Pancreas (tissue), 10 donors: ENCODE results near the gene RASAL2. TPM values are rescaled to one million over a fixed set of nuclear protein-coding genes. Genes with fewer than 3 reads are reported as not detected.
A peak's percentile ranks its signal among the peaks of the same experiment; 100 is the strongest.
"Not testable (repeated sequence)": the region's sequence is repeated elsewhere in the genome, so short reads cannot be mapped to it uniquely, and the experiment has no call there.

Experiments used
- ATAC-seq, 4 donors: fragments of 200-7000 bp; cut with Tn5 transposase; one replicate each; pipeline versions ENCODE4 v1.8.0 to v1.9.1; 2020; ENCODE audit warnings: mild to moderate bottlenecking in 4 of 4, moderate library complexity in 4 of 4
- DNase-seq, 6 donors: peaks; one replicate each; pipeline ENCODE4 v3.0.0-alpha.2; 2020
- FAIRE-seq: peaks from 2 replicates; lab custom pipeline; 2012; peaks lifted over from hg19 to GRCh38; lab: Jason Lieb, UNC
- H3K27ac ChIP-seq, 4 donors: fragments of 200-600 bp; sonication (generic); 1 replicate in 3 of 4; 2 replicates in 1 of 4; pipeline versions ENCODE4 v1.5.0 to v1.8.0; 2020
- H3K27me3 ChIP-seq, 4 donors: fragments of 200-600 bp; one replicate each; pipeline ENCODE4 v1.8.0; 2021
- H3K36me3 ChIP-seq, 3 donors: fragments of 200-600 bp; sonication (generic) in 1 of 3; one replicate each; pipeline versions ENCODE4 v1.5.0 to v1.8.0; 2020 to 2021
- H3K4me1 ChIP-seq, 3 donors: fragments of 200-600 bp; one replicate each; pipeline ENCODE4 v1.8.0; 2021
- H3K4me3 ChIP-seq, 4 donors: fragments of 200-600 bp; sonication (generic) in 2 of 4; one replicate each; pipeline versions ENCODE4 v1.5.0 to v1.8.0; 2020 to 2021
- H3K9me3 ChIP-seq, 4 donors: fragments of 200-600 bp; one replicate each; pipeline ENCODE4 v1.8.0; 2021
- WGBS, 2 donors: extraction: QIAGEN DNeasy Blood & Tissue Kit; methylation state at CpG; one replicate each; pipeline ENCODE4 v1.1.7; 2013; 5-methylcytosine and 5-hydroxymethylcytosine counted together
- intact Hi-C, 3 donors: fragments of 100-400 bp; cut with DNase I; formaldehyde crosslinking; loops; one replicate each; pipeline versions ENCODE4 v1.11.1 to v1.14.2; 2022
- polyA plus RNA-seq, 2 donors: library from polyadenylated mRNA; stranded (reverse); fragments of 200-250 nt; gene quantifications; one replicate each; pipeline ENCODE4 v1.2.3, GENCODE V29; 2013
- total RNA-seq, 6 donors: library from RNA; stranded (reverse); fragmentation: NEBNext Ultra II Directional in 4 of 6; extraction: Animal tissue kit (Norgen Biotek cat#: 25700) in 4 of 6; gene quantifications; one replicate each; pipeline versions ENCODE4 v1.2.1 to v1.2.4, GENCODE V29; 2021 to 2023
- TF ChIP-seq, protein P1 (sequence below), 4 donors: fragments of 200-600 bp; sonication (generic) in 3 of 4; IDR thresholded peaks; one replicate each; pipeline versions ENCODE4 v1.5.0 to v1.8.0; 2021; ENCODE audit warnings: antibody characterized with exemption in 4 of 4
- donor health status: healthy with polysubstance abuse.
- donor health status: DM: no; HTN: no; CAD: no; lungs with moderate emphysema.
- donor health status: DM: no; HTN: no; CAD: no.
- donor health status: control.
- donor health status: control.
- donor health status: Bipolar disorder and iron deficiency.
- donor health status: DM: yes; HTN: yes; CAD: no.
- donor health status: DM: no; HTN: no; CAD: no.
- donor health status: DM: no; HTN: no; CAD: no.
- donor health status: DM: yes; HTN: yes; CAD: no.

Gene RASAL2
- total and polyA plus RNA-seq, 8 donors, result 2.5 to 12.9 (median 4.9) TPM

GRCh38 chr1:178301141-178301540 is 207.2 kb downstream of the RASAL2 start:
- Histone ChIP-seq H3K9me3 (no peaks in the 10 kb centered on the region), H3K27me3 (no peaks in the 10 kb centered on the region), H3K36me3 (no peaks in the 10 kb centered on the region), H3K4me3 (no peak overlapping the region), H3K4me1 (peaks cover 0 to 5% (median 0%) of the 10 kb centered on the region in 3 donors), H3K27ac (no peak overlapping the region)
- intact Hi-C loops, result loop anchor here in 1 of 3 donors (10.0 kb wide), 1 partner anchor 204 kb away; no protein-coding TSS in a partner anchor
- FAIRE-seq (no peak), DNase-seq (no peak), ATAC-seq (no peak)
- TF ChIP-seq, protein P1, sequence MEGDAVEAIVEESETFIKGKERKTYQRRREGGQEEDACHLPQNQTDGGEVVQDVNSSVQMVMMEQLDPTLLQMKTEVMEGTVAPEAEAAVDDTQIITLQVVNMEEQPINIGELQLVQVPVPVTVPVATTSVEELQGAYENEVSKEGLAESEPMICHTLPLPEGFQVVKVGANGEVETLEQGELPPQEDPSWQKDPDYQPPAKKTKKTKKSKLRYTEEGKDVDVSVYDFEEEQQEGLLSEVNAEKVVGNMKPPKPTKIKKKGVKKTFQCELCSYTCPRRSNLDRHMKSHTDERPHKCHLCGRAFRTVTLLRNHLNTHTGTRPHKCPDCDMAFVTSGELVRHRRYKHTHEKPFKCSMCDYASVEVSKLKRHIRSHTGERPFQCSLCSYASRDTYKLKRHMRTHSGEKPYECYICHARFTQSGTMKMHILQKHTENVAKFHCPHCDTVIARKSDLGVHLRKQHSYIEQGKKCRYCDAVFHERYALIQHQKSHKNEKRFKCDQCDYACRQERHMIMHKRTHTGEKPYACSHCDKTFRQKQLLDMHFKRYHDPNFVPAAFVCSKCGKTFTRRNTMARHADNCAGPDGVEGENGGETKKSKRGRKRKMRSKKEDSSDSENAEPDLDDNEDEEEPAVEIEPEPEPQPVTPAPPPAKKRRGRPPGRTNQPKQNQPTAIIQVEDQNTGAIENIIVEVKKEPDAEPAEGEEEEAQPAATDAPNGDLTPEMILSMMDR (IDR thresholded peaks at IDR 0.05), result no peak
- 90 to 94% methylated on average over 1 of the region's 1 CpG for WGBS, 2 donors

DNA sequence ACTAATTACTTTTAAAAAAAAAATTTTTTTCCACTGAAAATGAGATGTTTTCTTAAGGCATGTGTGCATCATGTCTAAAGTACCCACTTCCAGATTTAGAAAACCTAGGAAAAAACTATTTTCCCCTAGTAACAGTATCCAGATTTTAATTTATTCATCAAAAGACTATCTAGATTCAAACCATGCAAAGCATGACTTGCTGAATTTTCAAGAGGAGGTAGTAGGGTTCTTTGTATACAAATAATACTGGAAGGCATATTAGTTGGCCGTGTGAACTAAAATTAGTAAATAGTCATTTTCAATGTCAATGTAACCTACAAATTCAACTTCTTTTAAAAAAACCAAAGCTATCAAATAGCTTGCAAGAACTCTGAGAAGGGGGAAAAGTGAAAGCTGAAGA is 213.4 kb downstream of the RASAL2 start:
- Histone ChIP-seq H3K27me3 (no peaks in the 10 kb centered on the region), H3K4me1 (peaks cover 0 to 7% (median 0%) of the 10 kb centered on the region in 3 donors), H3K36me3 (no peaks in the 10 kb centered on the region), H3K27ac (no peak overlapping the region), H3K4me3 (no peak overlapping the region), H3K9me3 (no peaks in the 10 kb centered on the region)
- intact Hi-C loops, result loop anchor here in 1 of 3 donors (10.0 kb wide), 1 partner anchor 198 kb away; no protein-coding TSS in a partner anchor
- DNase-seq (no peak), ATAC-seq (no peak), FAIRE-seq (no peak)
- 70 to 82% methylated on average over 1 of the region's 1 CpG for WGBS, 2 donors
- TF ChIP-seq, protein P1 (IDR thresholded peaks at IDR 0.05), result no peak

GRCh38 chr1:178308438-178308837 is 214.5 kb downstream of the RASAL2 start:
- intact Hi-C loops, result loop anchor here in 1 of 3 donors (10.0 kb wide), 1 partner anchor 196 kb away; no protein-coding TSS in a partner anchor
- TF ChIP-seq, protein P1 (IDR thresholded peaks at IDR 0.05), result no peak
- DNase-seq (no peak), ATAC-seq (no peak), FAIRE-seq (no peak)
- Histone ChIP-seq H3K27ac (no peak overlapping the region), H3K36me3 (no peaks in the 10 kb centered on the region), H3K27me3 (no peaks in the 10 kb centered on the region), H3K4me3 (no peak overlapping the region), H3K9me3 (no peaks in the 10 kb centered on the region), H3K4me1 (peaks cover 0 to 7% (median 0%) of the 10 kb centered on the region in 3 donors)

- intact Hi-C loops, result loop anchor here in 2 of 3 donors (5.0 to 10.0 kb wide), 2 partner anchors 192 to 444 kb away; no protein-coding TSS in a partner anchor
- peak; percentile 84 for FAIRE-seq
- TF ChIP-seq, protein P1 (IDR thresholded peaks at IDR 0.05), result peak; percentile 45 to 72 (median 57)
- no peaks in the 10 kb centered on the region for H3K9me3 ChIP-seq
- H3K27ac ChIP-seq, result no peak overlapping the region
- no peaks in the 10 kb centered on the region for H3K36me3 ChIP-seq
- peaks cover 0 to 7% (median 0%) of the 10 kb centered on the region in 3 donors for H3K4me1 ChIP-seq
- WGBS, 2 donors, result 0% methylated on average over 1 of the region's 1 CpG
- H3K4me3 ChIP-seq, result no peak overlapping the region
- DNase-seq, result peak in 2 of 6 donors; percentile 6 to 32
- peak; percentile 93 to 99 (median 94) for ATAC-seq
- no peaks in the 10 kb centered on the region for H3K27me3 ChIP-seq
These were observed 216.8 kb downstream of the RASAL2 start for GRCh38 chr1:178310685-178311105.

- TF ChIP-seq, protein P1 (IDR thresholded peaks at IDR 0.05), result no peak
- 34 to 67% methylated on average over 1 of the region's 1 CpG for WGBS, 2 donors
- no peaks in the 10 kb centered on the region for H3K36me3 ChIP-seq
- H3K27ac ChIP-seq, result no peak overlapping the region
- no peaks in the 10 kb centered on the region for H3K9me3 ChIP-seq
- ATAC-seq (peak in 1 of 4 donors; percentile 10), FAIRE-seq (no peak), DNase-seq (no peak)
- H3K27me3 ChIP-seq, result no peaks in the 10 kb centered on the region
- H3K4me1 ChIP-seq, result peaks cover 0 to 7% (median 0%) of the 10 kb centered on the region in 3 donors
- intact Hi-C loops, result loop anchor here in 2 of 3 donors (5.0 to 10.0 kb wide), 2 partner anchors 191 to 444 kb away; no protein-coding TSS in a partner anchor
- no peak overlapping the region for H3K4me3 ChIP-seq
These were observed 217.3 kb downstream of the RASAL2 start for GRCh38 chr1:178311164-178311563.

GRCh38 chr1:178320280-178320982 is 226.5 kb downstream of the RASAL2 start:
- H3K27me3 ChIP-seq, DNase-seq, H3K4me1 ChIP-seq, intact Hi-C loops, H3K36me3 ChIP-seq, H3K27ac ChIP-seq, H3K9me3 ChIP-seq, FAIRE-seq, ATAC-seq: not testable (repeated sequence)
- peak overlapping the region in 1 of 4 donors; percentile 12 for H3K4me3 ChIP-seq
- WGBS, 2 donors, result 67 to 70% methylated on average over 18 to 29 of the region's 30 CpGs
